HG03439 (cell line): ENCODE results near the gene GJC2.
A peak's percentile ranks its signal among the peaks of the same experiment; 100 is the strongest.

Experiments
- ATAC-seq: cut with Tn5 transposase; IDR thresholded peaks from one replicate; pipeline ENCODE4 v1.9.1; 2021; ENCODE audit warnings: mild to moderate bottlenecking, moderate library complexity; ENCODE audit not compliant: unreplicated experiment

GJC2 gene

GRCh38 chr1:228112617-228113016 lies 37.1 kb upstream of the GJC2 start:
- no peak for ATAC-seq

- no peak for ATAC-seq
Observed at GRCh38 chr1:228114827-228115226, 34.9 kb upstream of the GJC2 start.

GRCh38 chr1:228117335-228117734 lies 32.4 kb upstream of the GJC2 start:
- no peak for ATAC-seq

GRCh38 chr1:228118040-228118439 lies 31.7 kb upstream of the GJC2 start:
- ATAC-seq: no peak

- ATAC-seq: no peak
Observed at GRCh38 chr1:228120351-228120750, 29.4 kb upstream of the GJC2 start.

- no peak for ATAC-seq
Observed at GRCh38 chr1:228120857-228121489, 28.8 kb upstream of the GJC2 start.

GRCh38 chr1:228122921-228123441 lies 26.7 kb upstream of the GJC2 start:
- no peak for ATAC-seq

- no peak for ATAC-seq
Observed at GRCh38 chr1:228123505-228123904, 26.2 kb upstream of the GJC2 start.

GRCh38 chr1:228125185-228125584 lies 24.5 kb upstream of the GJC2 start:
- ATAC-seq: no peak

- no peak for ATAC-seq
Observed at GRCh38 chr1:228131766-228132165, 18.0 kb upstream of the GJC2 start.

GRCh38 chr1:228134591-228134990 lies 15.1 kb upstream of the GJC2 start:
- no peak for ATAC-seq

- ATAC-seq: no peak
Observed at GRCh38 chr1:228136901-228137300, 12.8 kb upstream of the GJC2 start.

- ATAC-seq: no peak
Observed at GRCh38 chr1:228139406-228139930, 10.3 kb upstream of the GJC2 start.

- ATAC-seq: peak; percentile 91
Observed at GRCh38 chr1:228139931-228140723, 9.6 kb upstream of the GJC2 start, which contains the start of gene GUK1. TSS of gene GUK1 (plus strand) at chr1:228140279. CDS start at chr1:228140303, 24 bp downstream.

GRCh38 chr1:228140724-228141225 lies 9.0 kb upstream of the GJC2 start:
- ATAC-seq: no peak

- ATAC-seq: no peak
Observed at GRCh38 chr1:228141226-228142044, 8.3 kb upstream of the GJC2 start.

- no peak for ATAC-seq
Observed at GRCh38 chr1:228142155-228142691, 7.5 kb upstream of the GJC2 start.

- ATAC-seq: no peak
Observed at GRCh38 chr1:228142701-228143136, 7.0 kb upstream of the GJC2 start.

- ATAC-seq: no peak
Observed at GRCh38 chr1:228143480-228144192, 6.1 kb upstream of the GJC2 start.
